GM12875 (cell line): ENCODE measurements around the gene DLK2.
"Not testable (repeated sequence)": the region's sequence is repeated elsewhere in the genome, so short reads cannot be mapped to it uniquely, and the experiment has no call there.

Source experiments
- H3K4me3 ChIP-seq: one replicate; pipeline ENCODE4 v1.5.1; 2011; ENCODE audit warnings: low read depth, low read length, control low read depth
- CTCF ChIP-seq: IDR thresholded peaks from 2 replicates; pipeline ENCODE4 v1.5.1; 2011; ENCODE audit warnings: low read depth, mild to moderate bottlenecking, control low read depth, inconsistent platforms, low read length, moderate library complexity, borderline replicate concordance; ENCODE audit not compliant: insufficient read depth

The DLK2 gene

GRCh38 chr6:43461936-43462335 lies 6.6 kb upstream of the DLK2 start:
- H3K4me3 ChIP-seq, result no peak overlapping the region
- no peak for TF ChIP-seq CTCF

DNA sequence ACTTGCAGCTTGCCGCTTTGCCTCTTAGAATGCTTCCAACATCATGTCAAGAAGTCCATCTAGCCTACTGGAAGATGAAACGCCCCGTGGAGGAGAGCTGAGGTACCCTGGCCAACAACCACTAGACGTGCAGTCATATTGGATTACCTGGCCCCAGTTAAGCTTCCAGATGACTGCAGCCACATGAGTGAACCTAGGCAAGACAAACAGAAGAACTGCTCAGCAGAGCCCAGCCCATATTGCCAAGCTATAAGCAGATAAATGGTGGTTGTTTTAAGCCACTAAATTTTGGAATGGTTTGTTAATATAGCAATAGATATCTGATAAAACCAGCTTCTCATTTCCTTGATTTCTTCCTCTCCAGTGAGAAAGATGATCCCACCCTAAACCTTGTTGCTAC lies 4.7 kb upstream of the DLK2 start:
- no peak overlapping the region for H3K4me3 ChIP-seq
- TF ChIP-seq CTCF, result no peak

DNA sequence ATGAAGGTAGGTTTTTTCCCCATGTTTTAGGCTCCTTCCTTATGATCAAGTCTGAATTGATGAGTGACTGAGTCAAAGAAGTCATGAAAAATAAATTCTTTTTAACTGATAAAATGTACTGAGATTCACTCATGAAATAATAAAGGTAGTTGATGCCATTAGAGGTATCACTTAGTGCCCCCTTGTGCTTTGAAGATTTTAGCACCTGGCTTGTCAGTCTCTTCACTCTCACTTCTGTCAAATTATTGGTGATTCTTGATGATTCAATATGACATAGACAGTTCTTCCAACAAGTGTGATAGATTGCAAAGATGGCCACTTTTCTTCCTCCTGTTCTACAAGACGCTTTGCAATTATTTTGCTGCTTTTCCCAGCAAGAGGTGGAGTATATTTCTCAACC lies 4.2 kb upstream of the DLK2 start:
- no peak for TF ChIP-seq CTCF
- no peak overlapping the region for H3K4me3 ChIP-seq

DNA sequence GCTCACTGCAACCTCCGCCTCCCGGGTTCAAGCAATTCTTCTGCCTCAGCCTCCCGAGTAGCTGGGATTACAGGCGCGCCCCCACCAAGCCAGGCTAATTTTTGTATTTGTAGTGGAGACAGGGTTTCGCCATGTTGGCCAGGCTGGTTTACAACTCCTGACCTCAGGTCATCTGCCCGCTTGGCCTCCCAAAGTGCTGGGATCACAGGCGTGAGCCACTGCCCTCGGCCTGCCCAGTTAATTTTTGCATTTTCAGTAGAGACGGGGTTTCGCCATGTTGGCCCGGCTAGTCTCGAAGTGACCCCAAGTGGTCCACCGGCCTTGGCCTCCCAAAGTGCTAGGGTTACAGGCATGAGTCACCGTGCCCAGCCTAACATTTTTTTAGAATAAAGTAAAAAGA lies 2.8 kb upstream of the DLK2 start:
- not testable (repeated sequence) for H3K4me3 ChIP-seq

GRCh38 chr6:43457643-43458042 lies 2.3 kb upstream of the DLK2 start:
- H3K4me3 ChIP-seq, result no peak overlapping the region
- no peak for TF ChIP-seq CTCF

DNA sequence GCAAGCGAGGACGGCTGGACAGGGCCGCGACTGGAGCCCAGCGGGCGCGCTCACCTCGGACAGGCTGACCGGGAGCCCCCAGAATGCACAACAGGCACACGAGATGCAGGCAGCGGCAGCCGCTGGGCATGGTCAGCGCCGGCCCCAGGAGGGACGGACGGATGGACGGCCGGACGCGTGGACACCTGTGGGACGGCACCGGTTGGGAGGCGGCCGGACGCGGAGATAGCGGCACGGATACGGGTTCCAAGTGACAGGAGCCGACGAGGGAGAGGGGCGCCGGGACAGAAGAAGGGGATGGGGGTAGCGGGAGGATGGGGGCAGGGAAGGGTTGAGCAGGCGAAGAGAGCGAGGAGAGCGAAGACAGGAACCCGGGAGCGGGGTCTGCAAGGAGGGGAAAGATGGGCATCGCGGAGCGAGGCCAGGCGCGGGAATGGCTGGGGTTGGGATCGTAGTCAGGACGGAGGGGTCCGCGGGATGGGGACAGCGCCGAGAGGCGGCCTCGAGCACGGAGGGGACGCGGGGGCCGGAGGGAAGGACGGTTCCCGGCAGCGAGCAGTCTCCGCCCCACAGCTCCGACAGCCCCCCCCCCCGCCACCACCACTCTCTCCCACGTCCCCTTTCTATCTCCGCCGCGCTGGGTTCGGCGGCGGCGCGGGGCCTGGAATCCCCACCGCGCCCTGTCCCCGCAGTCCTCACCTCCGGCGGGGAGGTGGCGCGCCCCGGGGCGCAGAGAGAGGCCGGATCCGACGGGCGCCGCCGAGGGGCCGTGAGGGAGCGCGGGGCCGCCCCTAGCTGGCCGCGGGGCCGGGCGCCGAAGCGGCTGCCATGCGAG lies 435 bp downstream of the DLK2 start:
- no peak for TF ChIP-seq CTCF
- peak overlapping the region; percentile 51 for H3K4me3 ChIP-seq

- TF ChIP-seq CTCF, result peak; percentile 98
Measured at GRCh38 chr6:43454290-43454695, 1.1 kb downstream of the DLK2 start.

More at GRCh38 chr6:43454290-43454695, 1.1 kb downstream of the DLK2 start:
- H3K4me3 ChIP-seq, result no peak overlapping the region
